Activated CD4-positive, alpha-beta memory T cell treated with anti-CD3 and anti-CD28 coated beads, Interleukin-2, amount 10 ng/mL, durations not matched to agents 7 days and 5 days (primary cell): ENCODE measurements around the gene RAB4A. TPM values are rescaled to one million over a fixed set of nuclear protein-coding genes. Genes with fewer than 3 reads are reported as not detected.

Source experiments
- CTCF ChIA-PET: fragments of 350-600 bp; sonication (Branson Sonifier 250); formaldehyde crosslinking; loops from one replicate; lab custom pipeline; 2021; ENCODE audit warnings: antibody characterized with exemption, inconsistent platforms; lab: Charles Lee
- POLR2A ChIA-PET: fragments of 350-600 bp; sonication (Branson Sonifier 250); formaldehyde crosslinking; loops from one replicate; lab custom pipeline; 2021; ENCODE audit warnings: antibody characterized with exemption; lab: Charles Lee
- DNase-seq: peaks from one replicate; pipeline ENCODE4 v3.0.0-alpha.2; 2020
- H3K27ac Mint-ChIP-seq: one replicate; pipeline ENCODE4 v1.8.0; 2021; ENCODE audit warnings: mild to moderate bottlenecking, mixed read lengths
- H3K27me3 Mint-ChIP-seq: one replicate; pipeline ENCODE4 v1.8.0; 2021; ENCODE audit warnings: mixed read lengths
- H3K36me3 Mint-ChIP-seq: one replicate; pipeline ENCODE4 v1.8.0; 2021; ENCODE audit warnings: low read depth, mixed read lengths
- H3K4me1 Mint-ChIP-seq: one replicate; pipeline ENCODE4 v1.8.0; 2021; ENCODE audit warnings: mixed read lengths
- H3K4me3 Mint-ChIP-seq: one replicate; pipeline ENCODE4 v1.8.0; 2021; ENCODE audit warnings: mild to moderate bottlenecking, mixed read lengths
- H3K9me3 Mint-ChIP-seq: one replicate; pipeline ENCODE4 v1.8.0; 2021; ENCODE audit warnings: mixed read lengths
- total RNA-seq, 2 experiments: library from RNA; stranded (reverse); gene quantifications; one replicate each; pipeline ENCODE4 v1.2.3, GENCODE V29; 2021

The RAB4A gene
- total RNA-seq, 2 experiments from 2014 or later = 30.9 to 38.0 TPM

DNA sequence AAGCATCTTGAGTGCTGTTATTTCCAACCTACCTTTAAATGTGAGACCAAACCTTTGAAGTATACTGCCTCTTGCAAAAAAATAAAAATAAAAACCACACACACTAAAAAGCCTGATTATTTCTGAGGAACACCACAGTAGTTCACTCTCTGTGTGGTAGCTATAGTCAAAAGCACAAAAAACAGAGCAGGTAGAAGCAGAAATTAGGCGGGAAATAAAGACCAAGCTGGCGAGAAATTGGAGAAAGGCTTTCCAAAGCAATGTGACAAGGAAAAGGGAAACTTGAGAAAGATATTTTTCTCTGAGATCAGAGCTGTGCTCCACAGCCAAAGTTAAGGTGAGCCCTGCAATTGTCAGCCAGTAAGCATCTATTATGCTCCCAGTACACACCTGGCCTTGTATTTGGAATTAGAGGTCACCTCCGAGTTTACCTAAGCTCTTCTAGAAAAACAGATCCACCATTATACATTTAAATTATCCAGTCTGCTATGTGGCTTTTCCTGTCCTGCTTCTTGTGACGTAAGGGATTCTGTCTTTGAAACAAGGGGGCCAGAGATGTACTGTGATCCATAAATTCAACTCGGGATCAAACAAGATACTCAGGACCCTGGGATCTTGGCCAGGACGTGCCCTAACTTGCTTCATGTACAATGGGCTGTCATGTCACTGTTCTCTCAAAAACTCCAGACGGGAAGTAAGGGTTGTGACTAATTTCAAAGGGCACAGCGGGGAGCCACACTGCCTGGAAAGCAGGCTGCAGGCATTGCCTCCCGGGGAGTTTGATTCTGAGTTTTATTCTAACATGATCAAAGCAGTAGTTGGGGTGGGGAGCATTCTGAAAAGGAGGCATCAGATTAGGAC is 39.8 kb upstream of the RAB4A start:
- CTCF ChIA-PET = interaction anchor here (1.3 to 7.2 kb wide), 5 partner anchors 18 to 495 kb away, joined by 3 to 75 read pairs (median 5); partner anchors contain the start of gene RHOU
- no peaks in the 10 kb centered on the region for H3K36me3 Mint-ChIP-seq
- no peaks in the 10 kb centered on the region for H3K9me3 Mint-ChIP-seq
- POLR2A ChIA-PET = interaction anchor here (0.7 kb wide), 1 partner anchor 27 kb away, joined by 3 read pairs; no protein-coding TSS in a partner anchor
- H3K4me3 Mint-ChIP-seq = no peak overlapping the region
- H3K27ac Mint-ChIP-seq = no peak overlapping the region
- H3K27me3 Mint-ChIP-seq = peaks cover 29% of the 10 kb centered on the region
- no peak for DNase-seq
- peaks cover 5% of the 10 kb centered on the region for H3K4me1 Mint-ChIP-seq

DNA sequence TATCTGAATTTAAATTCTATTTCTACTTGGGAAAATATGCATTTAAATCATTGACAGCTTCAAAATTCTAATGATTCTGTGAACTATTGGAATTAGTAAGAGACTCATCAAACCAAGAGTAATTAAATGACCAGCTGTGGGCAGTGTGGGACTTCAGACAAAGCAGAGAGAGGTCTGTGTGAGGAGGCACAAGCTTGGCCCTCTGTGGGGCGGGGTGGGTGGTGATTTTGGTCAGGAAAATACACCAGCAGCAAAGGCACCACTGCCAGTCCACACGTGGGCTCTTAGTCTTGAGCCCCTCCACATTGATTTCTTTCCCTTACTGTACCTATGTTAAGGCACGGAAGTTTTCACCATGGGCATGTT is 39.2 kb upstream of the RAB4A start:
- peaks cover 5% of the 10 kb centered on the region for H3K4me1 Mint-ChIP-seq
- H3K9me3 Mint-ChIP-seq = no peaks in the 10 kb centered on the region
- no peaks in the 10 kb centered on the region for H3K36me3 Mint-ChIP-seq
- no peak for DNase-seq
- no peak overlapping the region for H3K4me3 Mint-ChIP-seq
- CTCF ChIA-PET = interaction anchor here (1.3 to 7.2 kb wide), 5 partner anchors 17 to 495 kb away, joined by 3 to 75 read pairs (median 5); partner anchors contain the start of gene RHOU
- H3K27me3 Mint-ChIP-seq = peaks cover 29% of the 10 kb centered on the region
- POLR2A ChIA-PET = interaction anchor here (0.7 kb wide), 1 partner anchor 27 kb away, joined by 3 read pairs; no protein-coding TSS in a partner anchor
- H3K27ac Mint-ChIP-seq = no peak overlapping the region

DNA sequence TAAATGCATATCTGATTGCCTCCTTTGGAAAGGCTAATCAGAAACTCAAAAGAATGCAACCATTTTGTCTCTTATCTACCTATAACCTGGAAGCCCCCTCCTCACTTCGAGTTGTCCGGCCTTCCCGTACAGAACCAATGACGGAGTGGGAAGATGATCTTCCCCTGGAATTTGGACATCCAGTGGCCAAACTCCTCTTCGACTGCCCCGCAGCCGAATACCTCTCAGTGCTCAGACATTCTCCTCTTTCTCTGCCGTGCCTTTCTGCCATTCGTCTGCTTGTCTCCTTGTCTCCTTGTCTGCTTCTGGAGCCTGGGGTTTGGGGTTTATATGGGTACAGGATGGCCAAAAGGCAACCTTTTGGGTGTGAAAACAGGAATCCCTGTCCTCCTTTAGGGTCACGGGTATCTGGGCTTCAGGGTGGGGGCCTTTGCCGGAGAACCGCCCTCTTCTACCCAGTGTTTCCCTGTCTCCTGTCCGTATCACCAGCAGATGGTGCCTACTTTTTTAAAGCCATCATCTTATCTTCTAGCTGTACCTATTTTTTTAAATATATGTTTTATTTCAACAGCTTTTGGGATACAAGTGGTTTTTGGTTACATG is 35.9 kb upstream of the RAB4A start:
- Mint-ChIP-seq H3K4me1 (no peaks in the 10 kb centered on the region), H3K9me3 (no peaks in the 10 kb centered on the region), H3K36me3 (no peaks in the 10 kb centered on the region), H3K4me3 (no peak overlapping the region), H3K27ac (no peak overlapping the region), H3K27me3 (peaks cover 15% of the 10 kb centered on the region)
- ChIA-PET CTCF (interaction anchor here (0.9 kb wide), 1 partner anchor 11 kb away, joined by 3 read pairs; no protein-coding TSS in a partner anchor), POLR2A (no interaction called here)
- DNase-seq = no peak

DNA sequence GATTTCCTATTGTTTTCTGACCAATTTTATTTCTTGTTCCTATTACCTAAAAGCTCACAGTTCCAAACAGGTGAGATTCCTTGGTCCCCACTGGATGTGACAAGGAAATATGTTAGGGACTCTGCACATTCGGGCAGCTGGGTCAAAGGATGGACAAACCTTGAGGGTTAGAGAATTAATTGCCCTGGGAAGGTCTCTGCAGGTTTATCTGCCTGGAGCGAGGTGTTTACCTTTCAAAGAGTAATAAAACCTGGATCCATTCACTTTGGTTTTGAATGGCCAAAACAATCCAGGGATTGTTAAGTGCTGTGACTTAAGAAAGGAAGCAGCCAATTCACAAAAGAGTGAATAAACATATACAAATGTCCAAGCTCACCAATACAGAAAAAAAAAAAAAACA is 33.6 kb upstream of the RAB4A start:
- POLR2A ChIA-PET = no interaction called here
- DNase-seq = no peak
- Mint-ChIP-seq H3K27me3 (peaks cover 4% of the 10 kb centered on the region), H3K9me3 (no peaks in the 10 kb centered on the region), H3K4me3 (no peak overlapping the region), H3K36me3 (no peaks in the 10 kb centered on the region), H3K4me1 (no peaks in the 10 kb centered on the region), H3K27ac (no peak overlapping the region)
- CTCF ChIA-PET = interaction anchor here (1.2 kb wide), 1 partner anchor 18 kb away, joined by 4 read pairs; no protein-coding TSS in a partner anchor

DNA sequence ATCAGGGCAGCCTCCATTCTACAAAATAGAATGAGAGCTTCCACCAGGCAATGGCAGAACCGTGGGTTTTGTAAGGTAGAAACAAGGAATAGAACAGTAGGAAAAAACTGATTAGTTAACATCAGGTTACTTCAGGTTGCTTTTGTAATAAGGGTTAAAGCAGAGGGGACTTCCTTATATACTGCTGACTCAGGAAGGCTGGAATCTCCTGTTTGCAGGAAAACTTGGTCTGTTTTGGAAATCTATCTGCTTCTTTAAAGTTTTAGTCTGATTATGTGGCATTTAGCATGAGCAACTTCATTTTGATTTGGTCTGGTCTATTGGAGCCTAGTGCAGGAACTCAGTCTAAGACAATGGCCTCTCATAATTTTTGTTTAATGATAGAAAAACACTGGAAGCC is 32.7 kb upstream of the RAB4A start:
- ChIA-PET CTCF (interaction anchor here (0.8 kb wide), 1 partner anchor 17 kb away, joined by 3 read pairs; no protein-coding TSS in a partner anchor), POLR2A (no interaction called here)
- H3K36me3 Mint-ChIP-seq = no peaks in the 10 kb centered on the region
- peaks cover 4% of the 10 kb centered on the region for H3K27me3 Mint-ChIP-seq
- H3K4me1 Mint-ChIP-seq = no peaks in the 10 kb centered on the region
- no peak for DNase-seq
- H3K27ac Mint-ChIP-seq = no peak overlapping the region
- peaks cover under 1% of the 10 kb centered on the region for H3K9me3 Mint-ChIP-seq
- no peak overlapping the region for H3K4me3 Mint-ChIP-seq

DNA sequence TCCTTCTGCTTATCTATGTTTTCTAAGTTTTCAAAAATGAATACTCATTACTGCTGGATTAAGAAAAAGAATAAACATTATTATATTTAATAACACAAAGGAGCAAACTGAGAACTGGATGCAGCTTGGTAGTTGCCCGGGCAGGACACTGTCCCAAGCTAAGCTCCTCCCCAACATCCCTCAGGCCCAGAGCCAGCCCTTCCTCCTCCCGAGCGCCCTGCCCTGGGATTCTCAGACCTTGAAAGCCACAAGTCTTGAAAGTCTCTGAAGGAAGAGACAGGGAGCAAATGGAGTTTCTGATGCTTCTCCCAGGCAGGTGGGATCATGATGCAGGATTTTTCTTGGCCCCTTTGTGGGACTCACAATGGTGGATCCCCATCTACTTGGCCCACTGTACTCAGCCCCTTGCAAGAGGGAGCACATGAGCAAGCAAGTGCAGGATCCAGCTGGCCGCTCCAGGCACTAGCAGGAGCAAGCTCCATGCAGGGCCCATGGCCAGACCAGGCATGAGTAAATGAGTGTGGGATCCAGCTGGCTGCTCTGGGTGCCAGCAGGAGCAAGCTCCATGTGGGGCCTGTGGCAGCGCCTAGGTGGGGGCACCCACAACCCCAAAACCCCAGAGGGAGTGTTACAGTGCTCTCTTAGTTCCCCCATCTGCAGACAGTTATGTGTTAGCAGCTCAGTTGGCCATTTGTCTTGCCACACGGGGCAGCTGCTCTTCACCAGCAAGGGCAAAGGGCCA is 32.1 kb upstream of the RAB4A start:
- ChIA-PET POLR2A (no interaction called here), CTCF (interaction anchor here (0.8 kb wide), 1 partner anchor 16 kb away, joined by 3 read pairs; no protein-coding TSS in a partner anchor)
- DNase-seq = no peak
- Mint-ChIP-seq H3K27ac (no peak overlapping the region), H3K36me3 (peaks cover 3% of the 10 kb centered on the region), H3K4me3 (no peak overlapping the region), H3K4me1 (no peaks in the 10 kb centered on the region), H3K9me3 (peaks cover 5% of the 10 kb centered on the region), H3K27me3 (peaks cover 4% of the 10 kb centered on the region)

DNA sequence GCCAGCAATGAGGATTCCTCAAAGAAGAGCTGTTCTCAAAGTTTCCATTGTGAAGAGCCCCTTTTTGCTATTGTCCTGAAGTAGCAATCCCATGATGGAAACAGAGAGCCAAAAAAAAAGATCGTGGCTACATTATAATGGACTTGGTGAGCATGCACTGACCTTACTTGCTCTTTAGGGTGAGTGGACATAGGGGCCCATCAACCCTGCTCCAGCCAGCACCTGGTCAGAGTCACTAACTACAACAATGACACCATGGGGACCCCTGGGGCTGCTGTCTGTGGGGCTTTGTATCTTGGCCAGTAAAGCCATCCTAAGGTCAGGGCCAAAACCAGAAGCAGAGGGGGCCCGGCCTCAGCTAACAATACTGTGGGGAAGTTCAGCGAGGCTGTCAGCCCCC is 30.4 kb upstream of the RAB4A start:
- ChIA-PET CTCF (no interaction called here), POLR2A (no interaction called here)
- Mint-ChIP-seq H3K27me3 (peaks cover 1% of the 10 kb centered on the region), H3K27ac (no peak overlapping the region), H3K4me3 (no peak overlapping the region), H3K36me3 (peaks cover 4% of the 10 kb centered on the region), H3K4me1 (no peaks in the 10 kb centered on the region), H3K9me3 (peaks cover 7% of the 10 kb centered on the region)
- DNase-seq = no peak

DNA sequence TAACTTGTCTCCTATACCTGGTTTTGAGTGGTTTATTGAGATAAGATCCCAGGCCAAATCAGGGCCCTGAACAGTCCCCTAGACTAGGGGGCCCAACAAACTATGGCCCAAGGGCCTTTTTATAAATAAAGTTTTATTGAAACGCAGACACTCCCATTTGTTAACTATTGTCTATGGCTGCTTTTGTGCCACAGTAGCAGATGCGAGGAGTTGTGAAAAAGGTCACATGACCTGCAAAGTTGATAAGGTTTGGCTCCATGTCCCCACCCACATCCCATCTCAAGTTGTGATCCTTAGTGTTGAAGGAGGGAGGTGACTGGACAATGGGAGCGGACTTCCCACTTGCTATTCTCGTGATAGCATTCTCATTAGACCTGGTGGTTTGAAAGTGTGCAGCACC is 29.5 kb upstream of the RAB4A start:
- peaks cover 4% of the 10 kb centered on the region for H3K36me3 Mint-ChIP-seq

DNA sequence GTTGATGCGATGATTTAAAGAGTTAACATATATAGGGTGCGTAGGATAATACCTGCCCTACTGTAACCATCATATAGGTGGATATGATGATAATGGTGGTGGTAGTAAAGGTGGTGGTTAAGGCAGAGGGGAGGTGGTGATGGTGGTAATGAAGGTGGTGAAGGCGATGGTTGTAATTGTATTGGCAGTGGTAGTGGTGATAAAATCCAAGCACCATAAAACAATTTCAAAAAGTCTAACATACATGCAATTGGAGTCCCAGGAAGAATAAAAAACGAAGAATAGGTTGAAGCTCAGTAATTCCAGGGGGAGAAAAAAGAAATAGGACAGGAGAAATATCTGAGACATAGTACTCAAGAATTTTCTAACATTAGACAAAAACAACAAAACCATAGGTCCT is 27.3 kb upstream of the RAB4A start:
- Mint-ChIP-seq H3K9me3 (peaks cover 7% of the 10 kb centered on the region), H3K27ac (no peak overlapping the region), H3K4me3 (no peak overlapping the region), H3K4me1 (peaks cover under 1% of the 10 kb centered on the region), H3K27me3 (peaks cover 2% of the 10 kb centered on the region), H3K36me3 (peaks cover 4% of the 10 kb centered on the region)
- no peak for DNase-seq
- POLR2A ChIA-PET = no interaction called here
- CTCF ChIA-PET = interaction anchor here (1.1 to 1.9 kb wide), 3 partner anchors 15 to 16 kb away, joined by 3 to 7 read pairs (median 5); no protein-coding TSS in a partner anchor

More for the DNA sequence above, 29.5 kb upstream of the RAB4A start:
- Mint-ChIP-seq H3K27me3 (peaks cover 2% of the 10 kb centered on the region), H3K4me3 (no peak overlapping the region), H3K4me1 (no peaks in the 10 kb centered on the region), H3K27ac (no peak overlapping the region), H3K9me3 (peaks cover 7% of the 10 kb centered on the region)
- ChIA-PET CTCF (no interaction called here), POLR2A (no interaction called here)
- DNase-seq = no peak

DNA sequence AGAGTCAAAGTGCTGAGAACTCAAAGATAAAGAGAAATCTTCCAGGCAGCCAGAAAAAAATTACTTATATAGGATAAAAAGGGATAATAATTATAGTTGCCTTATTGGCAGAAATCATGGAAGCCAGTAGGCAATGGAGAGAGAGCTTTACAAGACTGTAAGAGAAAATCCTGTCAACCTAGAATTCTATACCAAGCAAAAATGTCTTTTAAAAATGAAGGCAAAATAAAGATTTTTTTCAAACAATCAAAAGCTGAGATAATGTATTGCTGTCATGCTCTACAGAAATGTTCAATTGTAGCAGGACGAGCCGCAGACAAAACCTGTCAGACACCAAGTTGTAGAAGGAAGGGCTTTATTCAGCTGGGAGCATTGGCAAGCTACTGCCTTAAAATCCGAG is 26.8 kb upstream of the RAB4A start:
- ChIA-PET CTCF (interaction anchor here (1.4 to 1.9 kb wide), 2 partner anchors 14 to 17 kb away, joined by 3 to 7 read pairs; no protein-coding TSS in a partner anchor), POLR2A (no interaction called here)
- Mint-ChIP-seq H3K27ac (no peak overlapping the region), H3K27me3 (peaks cover 2% of the 10 kb centered on the region), H3K4me3 (no peak overlapping the region), H3K9me3 (peaks cover 7% of the 10 kb centered on the region), H3K4me1 (peaks cover 4% of the 10 kb centered on the region), H3K36me3 (peaks cover 4% of the 10 kb centered on the region)
- DNase-seq = no peak

DNA sequence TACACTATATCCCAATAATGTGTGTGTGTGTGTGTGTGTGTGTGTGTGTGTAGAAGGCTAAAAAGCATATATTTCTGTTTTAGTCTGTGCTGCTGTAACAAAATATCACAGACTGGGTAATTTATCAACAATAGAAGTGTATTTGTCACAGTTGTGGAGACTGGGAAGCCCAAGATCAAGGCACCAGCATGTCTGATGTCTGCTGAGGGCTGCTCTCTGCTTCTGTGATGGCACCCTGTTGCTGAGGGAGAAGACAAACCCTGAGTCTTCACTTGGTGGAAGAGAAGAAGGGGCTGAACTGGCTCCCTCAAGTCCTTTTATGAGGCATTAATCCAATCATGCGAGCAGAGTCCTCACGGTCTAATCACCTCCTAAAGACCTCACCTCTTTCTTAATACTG is 23.0 kb upstream of the RAB4A start:
- Mint-ChIP-seq H3K9me3 (peaks cover 7% of the 10 kb centered on the region), H3K4me1 (peaks cover 19% of the 10 kb centered on the region), H3K36me3 (peaks cover 4% of the 10 kb centered on the region), H3K4me3 (no peak overlapping the region), H3K27me3 (peaks cover 2% of the 10 kb centered on the region), H3K27ac (no peak overlapping the region)
- ChIA-PET CTCF (no interaction called here), POLR2A (no interaction called here)
- DNase-seq = no peak
